HG03378 (cell line): ENCODE results near the gene B4GALT1.

Experiments used
- ATAC-seq: cut with Tn5 transposase; IDR thresholded peaks from one replicate; pipeline ENCODE4 v1.9.1; 2021; ENCODE audit warnings: mild to moderate bottlenecking, moderate library complexity; ENCODE audit not compliant: unreplicated experiment

The B4GALT1 gene

DNA sequence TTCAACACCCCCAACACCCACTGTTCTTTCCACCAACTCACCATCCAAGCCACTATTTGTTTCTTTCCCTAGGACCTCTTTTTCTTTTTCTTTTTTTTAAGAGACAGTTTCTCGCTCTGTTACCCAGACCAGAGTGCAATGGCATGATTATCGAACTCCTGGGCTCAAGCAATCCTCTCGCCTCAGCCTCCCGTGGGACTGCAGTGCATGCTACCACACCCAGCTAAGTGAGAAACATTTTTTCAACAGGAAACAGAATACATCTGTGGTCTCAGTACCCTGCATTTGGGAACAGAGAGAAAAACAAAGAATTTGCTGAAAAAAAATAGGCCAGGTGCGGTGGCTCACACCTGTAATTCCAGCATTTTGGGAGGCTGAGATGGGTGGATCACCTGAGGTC lies 24.6 kb downstream of the B4GALT1 start:
- ATAC-seq, result no peak

DNA sequence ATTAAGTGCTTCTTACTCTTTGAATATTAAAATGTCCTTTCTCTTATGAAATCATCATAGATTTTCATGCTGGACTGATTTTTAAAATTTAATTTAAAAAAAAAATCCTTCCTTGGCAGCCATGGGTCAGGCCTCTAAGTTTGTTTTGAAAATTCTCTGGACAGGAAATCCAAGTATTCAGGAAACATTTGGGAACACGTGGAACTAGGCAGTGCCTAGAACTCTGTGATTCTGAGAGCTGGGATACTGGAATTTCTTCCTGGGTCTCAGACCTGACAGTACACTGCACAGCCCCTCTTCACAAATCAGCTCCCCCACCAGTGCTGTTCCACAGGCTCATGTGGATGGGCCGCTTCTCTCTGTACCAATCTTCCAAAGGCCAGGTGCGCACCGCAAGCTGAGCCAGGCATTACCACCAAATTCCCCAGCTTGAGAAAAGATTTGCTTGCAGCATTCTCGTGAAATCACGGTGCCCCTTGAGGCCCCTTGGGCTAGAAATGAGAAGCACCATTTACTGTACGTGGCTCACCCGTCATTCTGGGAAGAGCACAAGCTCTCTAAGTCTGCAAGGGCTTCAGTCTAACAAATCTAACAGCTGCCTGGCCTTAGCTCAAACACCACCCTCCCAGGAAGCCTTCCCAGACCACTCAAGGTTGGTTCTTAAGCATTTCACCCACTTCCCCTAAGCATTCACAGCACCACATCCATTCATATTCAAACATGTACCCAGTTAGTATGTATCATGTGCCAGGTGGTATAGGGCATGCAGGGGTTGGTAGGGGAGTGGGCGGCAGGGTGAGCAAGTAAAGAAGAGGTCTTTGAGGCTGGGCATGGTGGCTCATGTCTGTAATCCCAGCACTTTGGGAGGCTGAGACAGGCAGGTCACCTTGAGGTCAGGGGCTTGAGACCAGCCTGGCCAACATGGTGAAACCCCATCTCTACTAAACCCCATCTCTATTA lies 26.5 kb downstream of the B4GALT1 start:
- ATAC-seq, result no peak

DNA sequence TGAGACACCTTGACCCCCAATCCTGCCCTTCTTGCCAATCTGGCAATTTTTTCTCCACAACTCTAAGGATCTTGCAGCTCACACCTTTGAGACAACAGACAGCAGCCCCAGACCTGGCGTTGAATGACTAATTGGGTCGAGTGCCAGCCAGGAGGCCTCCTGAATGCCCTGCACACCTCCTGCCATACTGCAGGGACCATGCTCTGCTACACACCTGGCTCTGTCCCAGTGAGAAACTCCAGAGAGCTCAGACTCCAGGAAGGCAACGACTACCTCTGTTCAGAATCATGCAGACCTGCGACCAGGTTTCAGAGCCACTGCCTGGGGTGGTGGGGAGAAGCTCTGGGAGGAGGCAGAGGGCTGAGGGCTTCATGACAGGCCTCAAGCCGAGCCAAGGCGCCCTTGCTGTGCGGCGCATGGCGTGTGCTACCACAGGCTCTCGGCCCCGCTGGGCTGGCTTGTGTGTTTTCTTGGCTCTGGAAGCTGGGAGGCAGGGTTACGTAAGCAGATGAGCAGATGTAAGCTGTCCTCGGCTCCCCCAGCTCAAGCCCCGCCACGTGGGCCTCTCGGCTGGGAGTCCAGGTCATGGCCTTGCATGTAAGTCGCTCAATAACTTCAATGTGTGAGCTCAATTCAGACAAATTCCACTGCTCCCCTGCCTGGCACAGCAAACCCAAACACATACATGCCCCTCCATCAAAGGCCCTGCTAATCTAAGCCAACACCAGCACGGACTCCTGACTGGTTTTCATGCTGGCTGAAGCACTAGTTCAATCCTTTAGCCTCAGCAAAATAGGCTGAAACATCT lies 27.5 kb downstream of the B4GALT1 start:
- no peak for ATAC-seq

DNA sequence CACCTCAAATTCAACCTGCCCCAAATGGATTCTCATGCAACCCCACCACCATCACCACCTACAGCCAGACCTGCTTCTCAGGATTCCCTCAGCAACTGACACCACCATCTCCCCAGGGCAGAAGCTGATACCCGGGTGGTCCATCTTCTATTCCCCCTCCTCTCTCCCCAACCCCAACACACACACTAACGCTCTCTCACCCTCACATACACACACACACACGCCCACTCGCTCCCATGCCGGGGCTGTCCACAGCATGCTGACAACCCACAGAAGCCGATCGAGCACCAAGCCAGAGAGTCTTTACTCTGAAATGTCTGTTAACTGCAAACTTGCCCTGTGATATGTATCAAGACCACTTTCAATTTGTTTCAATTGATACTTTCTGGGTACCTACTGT lies 28.4 kb downstream of the B4GALT1 start:
- no peak for ATAC-seq

DNA sequence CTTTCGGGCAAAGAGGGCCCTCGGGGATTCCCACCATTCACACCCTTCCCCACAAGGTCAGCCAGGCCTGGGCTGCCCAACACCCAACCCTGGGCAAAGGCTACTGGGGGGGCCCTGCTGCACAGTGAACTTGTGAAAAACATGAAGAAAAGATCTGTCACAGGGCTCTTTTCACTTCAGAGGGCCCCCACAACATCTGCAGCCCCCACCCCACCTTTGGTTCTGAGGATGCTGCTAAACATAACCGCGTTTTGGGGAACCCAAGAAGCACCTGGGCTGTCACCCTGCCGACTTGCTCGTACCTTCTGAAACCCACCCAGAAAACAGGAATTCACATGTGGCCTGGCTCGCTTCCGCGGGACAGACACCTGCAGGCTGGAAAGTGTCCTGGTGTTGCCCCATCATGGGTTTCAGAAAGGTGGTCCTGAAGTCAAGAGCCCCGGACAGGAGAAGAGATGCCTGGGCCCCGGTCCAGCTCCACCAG lies 29.3 kb downstream of the B4GALT1 start:
- ATAC-seq, result no peak

DNA sequence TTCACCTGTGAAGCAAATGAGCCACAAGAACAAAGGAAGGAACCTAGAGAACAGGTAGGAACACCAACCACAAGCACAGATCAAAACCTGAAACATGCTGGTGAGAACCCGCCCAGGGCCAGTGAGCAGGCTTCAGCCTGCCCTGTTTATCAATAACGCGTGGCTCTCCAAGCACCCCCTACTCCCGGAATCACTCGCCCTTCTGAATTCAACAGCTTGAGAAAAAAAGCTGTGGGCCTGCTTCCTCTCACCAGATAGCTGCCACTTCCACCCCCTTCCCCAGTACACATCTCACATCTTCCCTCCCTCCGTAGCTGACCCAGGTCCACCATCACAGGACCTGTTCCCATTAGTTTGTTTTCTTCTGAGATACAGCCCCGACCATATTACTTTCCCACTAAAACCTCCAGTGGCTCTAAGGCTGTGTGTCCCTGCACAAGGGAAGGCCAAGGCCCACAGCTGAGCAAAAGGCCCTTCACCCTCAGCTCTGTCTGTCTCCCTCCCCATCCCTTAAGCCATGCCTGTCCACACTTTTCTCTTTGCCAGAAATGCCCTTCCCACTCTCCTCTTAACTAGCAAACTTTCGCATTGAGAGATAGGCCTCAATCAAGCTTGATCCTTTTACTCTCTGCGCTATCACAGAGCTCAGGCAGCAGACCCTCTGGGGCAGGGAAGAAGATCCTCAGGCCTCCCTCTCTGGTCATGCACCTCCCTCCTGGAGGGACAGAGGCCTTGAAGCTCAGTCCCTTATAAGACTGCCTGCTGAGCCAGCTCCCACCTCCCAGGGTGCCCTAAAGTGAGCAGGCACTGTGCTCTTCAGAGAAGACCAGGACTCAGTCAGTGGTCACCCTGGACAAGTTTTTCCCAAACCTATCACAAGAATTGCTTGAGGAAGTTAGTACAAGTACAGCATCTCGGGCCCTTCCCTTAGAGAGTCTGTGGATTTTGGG lies 30.1 kb downstream of the B4GALT1 start:
- ATAC-seq, result no peak

DNA sequence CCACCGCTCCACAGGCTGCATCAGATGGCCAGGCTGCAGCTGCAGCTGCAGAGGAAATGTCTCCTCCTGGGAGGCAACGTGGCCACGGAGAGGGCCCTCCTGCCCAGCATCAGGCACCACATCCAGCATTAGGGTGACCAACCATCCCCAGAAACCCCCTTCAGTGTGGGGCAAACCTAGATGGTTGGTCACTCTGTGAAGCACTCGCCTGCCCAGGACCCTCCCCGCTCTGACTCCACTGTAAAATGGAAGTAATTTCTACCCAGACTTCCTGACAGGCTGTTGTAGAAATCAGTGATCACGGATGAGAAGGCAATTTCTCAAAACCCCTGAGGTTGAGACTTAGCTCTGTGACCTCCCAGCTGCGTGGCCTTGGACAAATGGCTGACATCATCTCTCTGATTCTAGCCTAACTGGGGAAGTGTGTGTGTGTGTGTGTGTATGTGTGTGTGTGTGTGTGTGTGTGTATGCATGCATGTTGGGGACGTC lies 31.6 kb downstream of the B4GALT1 start:
- ATAC-seq, result no peak

DNA sequence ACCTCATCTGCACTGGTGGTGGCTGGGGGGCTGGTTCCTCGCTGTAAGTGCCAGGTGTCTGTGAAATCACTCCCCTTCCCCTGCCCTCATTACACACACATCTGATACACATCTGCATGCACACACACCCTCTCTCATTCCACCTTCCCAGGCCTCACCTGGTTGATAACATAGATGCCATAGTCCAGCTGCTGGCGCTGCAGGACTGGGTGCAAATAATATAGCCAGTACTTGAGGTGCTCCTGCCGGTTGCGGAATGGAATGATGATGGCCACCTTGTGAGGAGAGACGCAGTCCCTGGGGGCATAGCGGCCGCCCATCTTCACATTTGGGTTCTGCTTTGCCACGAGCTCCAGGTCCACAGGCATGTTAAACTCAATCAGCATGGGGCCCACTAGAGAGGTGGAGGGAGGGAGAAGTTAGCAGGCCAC lies 32.1 kb downstream of the B4GALT1 start:
- no peak for ATAC-seq

DNA sequence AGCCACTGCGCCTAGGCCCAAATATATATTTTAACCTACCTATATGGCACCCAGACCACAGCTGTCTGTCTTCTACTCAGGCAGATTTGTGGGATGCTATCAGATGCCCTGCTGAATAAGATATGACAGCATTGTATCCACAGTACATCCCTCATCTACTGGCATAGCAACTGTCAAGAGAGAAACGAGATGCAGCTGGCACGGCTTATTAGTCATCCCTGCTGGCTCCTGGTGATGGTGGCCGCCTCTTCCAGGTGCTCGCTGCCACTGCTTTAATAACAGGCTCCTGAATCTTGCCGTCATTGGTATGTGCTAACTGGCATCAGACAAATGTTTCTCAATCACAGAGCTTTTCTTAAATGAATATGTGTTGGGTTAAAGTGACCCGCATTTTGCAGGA lies 34.0 kb downstream of the B4GALT1 start:
- no peak for ATAC-seq

DNA sequence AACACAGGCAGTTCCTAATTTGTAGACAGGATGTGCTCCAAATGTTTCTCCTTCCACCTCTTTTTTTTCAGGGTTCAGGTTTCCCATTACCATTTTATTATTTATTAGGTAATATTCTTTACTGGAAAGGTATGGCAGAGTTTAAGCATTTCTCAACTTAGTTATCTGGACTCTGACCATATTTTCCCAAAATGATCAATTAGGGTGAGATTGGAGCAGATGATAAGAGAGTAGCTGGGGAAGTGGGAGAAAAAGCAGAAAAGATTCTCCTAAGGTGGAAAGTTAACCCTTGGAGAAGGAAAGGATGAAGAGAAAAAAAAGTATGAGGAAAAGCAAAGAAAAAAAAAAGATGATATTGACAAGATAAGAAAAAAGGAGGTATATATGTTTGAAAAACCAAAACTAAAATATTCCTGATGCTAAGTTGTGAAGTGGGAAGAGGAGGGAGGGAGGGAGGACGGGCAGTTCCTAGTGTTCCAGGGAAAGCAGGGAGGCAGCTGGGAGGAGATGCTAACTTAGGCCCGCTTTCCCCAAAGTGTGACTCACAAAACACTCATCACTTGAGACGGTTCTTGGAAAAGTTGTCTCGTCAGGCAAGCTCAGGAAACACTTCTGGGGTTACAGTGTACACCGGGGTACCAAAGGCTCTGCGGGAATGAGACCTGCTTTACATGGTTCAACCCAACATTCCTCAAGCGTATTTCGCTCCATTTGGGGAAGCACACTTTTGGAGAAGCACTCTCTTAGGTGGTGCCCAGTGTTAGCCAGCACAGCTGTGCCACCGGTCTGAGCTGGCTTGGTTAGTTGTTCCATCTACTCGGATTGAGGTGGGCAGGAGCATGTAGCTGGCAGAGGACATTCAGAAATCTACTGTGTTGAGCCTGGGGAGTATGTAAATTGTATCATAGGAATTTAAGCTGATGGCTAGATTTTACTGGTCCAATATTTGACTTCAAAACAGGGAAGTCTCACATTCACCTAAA lies 35.1 kb downstream of the B4GALT1 start:
- no peak for ATAC-seq

DNA sequence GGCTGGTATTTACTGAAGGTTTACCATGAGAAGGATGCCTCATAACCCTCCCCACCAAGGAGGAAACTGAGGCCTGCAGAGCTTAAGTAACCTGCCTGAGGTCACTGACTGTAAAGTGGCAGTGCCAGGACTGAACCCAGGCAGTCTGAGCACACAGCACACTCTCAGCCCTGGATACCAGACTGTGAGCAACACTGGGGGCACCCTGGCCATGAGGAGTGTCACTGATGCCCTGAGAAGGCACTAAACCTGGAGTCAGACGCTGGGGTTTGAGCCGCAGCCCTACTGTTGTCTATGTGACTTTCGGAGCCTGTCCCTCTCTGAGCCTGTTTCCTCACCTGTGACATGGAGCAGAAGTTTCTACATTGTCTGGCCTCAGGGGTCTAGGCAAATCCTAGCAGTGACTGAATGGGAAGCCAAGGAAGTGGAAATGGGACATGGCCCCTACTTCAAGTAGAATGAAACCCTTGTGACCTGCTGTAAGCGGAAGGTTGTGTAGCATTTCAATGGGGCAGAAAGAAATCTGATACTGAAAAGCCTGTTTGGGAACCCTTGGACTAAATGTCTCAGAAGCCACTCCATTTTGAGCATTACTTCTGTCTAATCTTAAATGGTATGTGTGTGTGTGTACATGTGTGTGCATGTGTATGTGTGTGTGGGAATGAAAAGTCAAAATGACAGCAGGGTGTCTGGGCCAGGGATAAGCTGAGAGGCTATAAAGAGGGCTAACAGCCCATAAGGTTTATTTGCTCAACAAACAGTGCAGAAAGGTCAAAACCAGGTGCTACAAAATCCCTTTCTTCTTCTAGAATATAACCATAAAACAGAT lies 36.0 kb downstream of the B4GALT1 start:
- no peak for ATAC-seq

DNA sequence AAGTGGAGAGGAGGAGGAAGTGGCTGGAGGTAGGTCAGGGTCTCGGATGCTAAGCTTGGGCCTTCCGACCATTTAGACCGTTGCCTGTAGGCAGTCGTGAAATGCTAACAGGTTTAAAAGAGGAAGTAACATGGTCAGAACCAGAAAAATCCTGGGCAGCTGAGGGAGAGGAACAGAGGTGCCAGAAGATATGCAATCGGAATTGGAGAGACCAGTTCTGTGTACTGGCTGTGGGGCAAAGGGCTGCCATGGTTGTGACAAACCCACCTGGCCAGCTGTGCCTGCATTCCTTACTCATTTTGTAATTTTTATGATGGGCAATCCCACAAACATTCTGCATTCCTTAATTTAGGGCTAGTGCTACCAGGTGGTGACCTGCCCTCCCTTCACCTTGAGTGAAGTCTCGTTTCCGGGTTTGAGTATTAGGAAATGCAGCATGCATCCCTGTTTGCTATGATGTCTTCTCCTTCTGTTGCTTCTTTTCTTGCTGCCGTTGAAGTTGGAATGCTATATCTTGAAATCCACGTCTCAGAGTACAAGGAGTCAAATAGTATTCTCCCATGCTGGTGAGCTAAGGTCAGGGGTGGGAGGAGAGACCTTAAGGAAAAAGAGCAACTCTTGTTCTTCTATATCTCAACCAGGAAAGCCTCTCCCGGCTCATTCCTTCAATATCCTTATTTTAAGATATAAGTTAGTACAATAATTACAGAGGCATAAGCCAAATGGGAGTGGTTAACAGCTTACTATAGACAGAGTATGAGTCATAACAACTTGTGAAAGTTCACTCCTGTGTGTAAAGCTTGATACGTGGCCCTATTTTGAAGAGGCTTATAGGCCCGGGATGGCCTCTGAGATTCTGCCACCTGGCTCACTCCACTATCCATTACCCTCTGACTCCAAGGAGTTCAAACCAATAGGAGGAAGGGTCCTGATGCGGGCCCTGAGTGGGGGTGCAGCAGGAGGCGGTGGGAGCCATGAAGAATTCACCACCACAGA lies 37.0 kb downstream of the B4GALT1 start:
- peak; percentile 81 for ATAC-seq

DNA sequence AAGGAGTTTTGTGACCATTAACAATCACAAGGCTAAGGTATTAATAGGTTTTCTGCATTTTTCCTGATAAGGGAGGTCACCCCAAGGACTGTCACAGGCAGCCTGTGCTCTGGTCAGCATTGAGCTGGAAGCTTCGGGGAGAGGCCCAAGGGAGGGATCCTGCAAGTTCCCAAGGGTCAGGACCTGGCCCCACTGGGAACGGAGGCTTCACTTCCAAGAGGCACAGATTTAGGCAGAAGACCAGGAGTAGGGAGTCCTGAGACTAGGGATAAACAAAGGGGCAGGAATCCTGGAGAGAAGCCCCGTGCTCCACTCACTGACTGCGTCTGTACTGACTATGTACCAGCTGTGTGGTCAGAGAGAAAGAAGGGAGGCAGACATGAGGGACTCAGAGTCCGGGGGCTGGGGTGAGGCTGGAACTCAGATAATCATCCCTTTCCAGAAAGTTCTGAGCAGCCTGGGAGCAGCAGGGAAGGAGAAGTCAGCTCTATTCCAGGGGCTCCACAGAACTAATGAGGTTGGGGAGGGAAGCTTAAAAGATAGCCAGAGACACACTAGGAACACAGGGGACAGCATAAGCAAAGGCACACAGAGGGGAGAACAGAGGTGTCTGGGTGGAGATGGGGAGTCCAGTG lies 37.8 kb downstream of the B4GALT1 start:
- ATAC-seq, result no peak

DNA sequence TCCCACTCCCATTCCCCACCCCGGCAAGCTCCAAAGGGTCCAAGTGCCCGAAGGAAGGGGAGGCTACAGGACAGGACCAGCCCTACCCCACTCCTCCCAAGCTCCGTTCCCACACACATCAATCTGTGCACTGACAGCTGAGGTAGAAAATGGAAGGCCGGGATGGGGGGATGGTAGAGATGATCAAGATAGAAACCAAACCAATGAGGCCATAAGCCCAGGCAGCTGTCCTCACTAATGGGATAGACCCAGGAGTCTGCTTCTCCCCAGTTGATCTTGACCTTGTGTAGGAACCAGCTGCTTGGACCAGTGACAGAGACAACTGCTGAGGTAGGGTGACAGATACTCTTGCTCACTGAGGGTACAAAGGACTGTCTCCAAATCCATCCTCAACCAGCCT lies 38.6 kb downstream of the B4GALT1 start:
- no peak for ATAC-seq

DNA sequence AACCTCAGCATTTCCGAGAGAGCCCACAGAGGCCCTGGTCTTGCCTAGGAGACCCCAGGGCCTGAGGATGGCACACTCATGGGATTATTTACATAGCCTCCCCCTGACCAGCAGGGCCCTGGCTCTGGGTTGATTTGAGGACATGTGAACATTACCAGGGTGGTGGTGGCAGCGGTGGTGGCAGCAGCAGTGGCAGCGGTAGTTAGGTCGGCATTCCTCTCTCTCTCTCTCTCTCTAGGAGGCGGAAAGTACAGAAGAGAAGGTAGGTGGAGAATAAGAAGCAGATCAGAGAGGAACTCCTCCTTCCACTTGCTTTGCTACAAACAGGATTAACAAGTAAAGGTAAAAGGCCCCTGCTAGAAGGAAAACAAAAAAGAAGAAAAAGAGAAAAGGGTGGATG lies 39.3 kb downstream of the B4GALT1 start:
- ATAC-seq, result no peak

DNA sequence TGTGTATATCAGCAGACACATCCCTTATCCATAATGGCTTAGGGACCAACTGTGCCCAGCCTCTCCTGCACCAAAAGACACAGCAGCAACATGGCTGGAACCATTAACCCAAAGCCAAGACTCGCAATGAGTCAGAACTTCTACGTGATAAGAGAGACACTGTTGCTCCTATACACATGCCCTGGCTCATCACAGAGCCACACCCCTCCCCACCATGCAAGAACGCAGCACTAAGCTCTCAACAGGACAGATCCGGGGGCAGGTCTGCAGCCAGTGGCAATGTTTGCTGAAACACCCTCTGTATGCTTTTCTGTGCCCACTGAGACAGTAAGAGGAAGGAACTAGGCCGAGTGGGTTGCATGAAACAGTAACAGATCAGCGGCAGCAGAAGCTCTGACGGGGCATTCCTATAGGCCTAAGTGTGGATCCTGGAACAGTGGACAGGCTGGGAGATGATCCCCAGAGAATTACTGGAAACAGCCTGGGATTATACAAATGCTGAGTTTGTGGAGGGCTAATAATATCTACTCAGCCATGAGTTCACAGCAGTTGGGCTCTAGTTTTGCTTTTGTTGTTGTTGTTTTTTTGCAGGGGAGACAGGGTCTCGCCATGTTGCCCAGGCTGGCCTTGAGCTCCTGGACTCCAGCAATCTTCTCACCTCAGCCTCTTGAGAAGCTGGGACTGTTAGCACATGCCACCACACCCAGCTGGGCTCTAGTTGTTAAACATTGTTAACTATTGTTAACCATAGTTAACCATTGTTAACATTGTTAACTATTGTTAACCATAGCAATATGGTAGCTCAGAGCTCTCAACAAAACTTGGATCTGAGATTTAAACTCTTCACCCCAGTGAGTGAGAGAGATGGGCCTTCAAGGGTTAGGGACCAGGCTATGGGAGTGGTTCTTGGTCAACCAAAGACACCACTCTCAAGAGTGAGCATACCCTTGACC lies 41.0 kb downstream of the B4GALT1 start:
- ATAC-seq, result peak; percentile 41
